Measurements from ENCODE around the gene TLCD3A. TPM values are rescaled to one million over a fixed set of nuclear protein-coding genes. Genes with fewer than 3 reads are reported as not detected.
"Not testable (repeated sequence)": the region's sequence is repeated elsewhere in the genome, so short reads cannot be mapped to it uniquely, and the experiment has no call there.

Gene TLCD3A
- total RNA-seq, 2 donors from 2014 or later: 0.85 to 1.8 TPM

- not testable (repeated sequence) for H3K36me3 Mint-ChIP-seq (ENCODE audit: low read depth); H3K4me3 Mint-ChIP-seq; H3K4me1 Mint-ChIP-seq; H3K27ac Mint-ChIP-seq; ATAC-seq; DNase-seq; H3K9me3 ChIP-seq (ENCODE audit: control insufficient read depth, low read length, poor library complexity, severe bottlenecking); H3K27me3 Mint-ChIP-seq
Observed at GRCh38 chr17:698096-698495, 34.3 kb upstream of the TLCD3A start.

DNA sequence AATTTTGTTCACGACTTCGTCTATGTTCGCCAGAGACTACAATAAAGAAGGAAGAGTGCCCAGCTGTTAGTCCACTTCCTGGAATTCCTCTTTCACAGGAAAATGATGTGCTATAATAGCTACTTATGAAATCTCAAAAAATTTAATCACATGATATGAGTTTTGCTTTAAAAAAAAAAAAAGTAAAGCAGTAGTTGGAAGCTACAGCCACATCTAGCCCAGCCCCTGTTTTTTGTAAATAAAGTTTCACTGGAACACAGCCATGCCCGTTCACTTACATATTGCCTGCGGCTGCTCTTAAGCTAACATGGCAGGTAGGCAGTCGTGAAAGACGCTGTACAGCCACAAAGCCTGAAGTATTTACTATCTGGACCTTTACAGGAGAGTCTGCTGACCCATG lies 33.1 kb upstream of the TLCD3A start:
- no peak overlapping the region for H3K27ac Mint-ChIP-seq
- no peak overlapping the region for H3K4me3 Mint-ChIP-seq
- no peaks in the 10 kb centered on the region for H3K9me3 ChIP-seq (ENCODE audit: control insufficient read depth, low read length, poor library complexity, severe bottlenecking)
- no peak for ATAC-seq
- peaks cover 9% of the 10 kb centered on the region for H3K4me1 Mint-ChIP-seq
- peaks cover 8% of the 10 kb centered on the region for H3K36me3 Mint-ChIP-seq (ENCODE audit: low read depth)
- no peaks in the 10 kb centered on the region for H3K27me3 Mint-ChIP-seq
- DNase-seq: no peak

GRCh38 chr17:700504-701094 lies 31.8 kb upstream of the TLCD3A start:
- no peak overlapping the region for H3K27ac Mint-ChIP-seq
- no peaks in the 10 kb centered on the region for H3K27me3 Mint-ChIP-seq
- H3K4me3 Mint-ChIP-seq: no peak overlapping the region
- no peak for DNase-seq
- peaks cover 9% of the 10 kb centered on the region for H3K4me1 Mint-ChIP-seq
- ATAC-seq: peak; percentile 63
- H3K36me3 Mint-ChIP-seq (ENCODE audit: low read depth): peaks cover 6% of the 10 kb centered on the region
- no peaks in the 10 kb centered on the region for H3K9me3 ChIP-seq (ENCODE audit: control insufficient read depth, low read length, poor library complexity, severe bottlenecking)

DNA sequence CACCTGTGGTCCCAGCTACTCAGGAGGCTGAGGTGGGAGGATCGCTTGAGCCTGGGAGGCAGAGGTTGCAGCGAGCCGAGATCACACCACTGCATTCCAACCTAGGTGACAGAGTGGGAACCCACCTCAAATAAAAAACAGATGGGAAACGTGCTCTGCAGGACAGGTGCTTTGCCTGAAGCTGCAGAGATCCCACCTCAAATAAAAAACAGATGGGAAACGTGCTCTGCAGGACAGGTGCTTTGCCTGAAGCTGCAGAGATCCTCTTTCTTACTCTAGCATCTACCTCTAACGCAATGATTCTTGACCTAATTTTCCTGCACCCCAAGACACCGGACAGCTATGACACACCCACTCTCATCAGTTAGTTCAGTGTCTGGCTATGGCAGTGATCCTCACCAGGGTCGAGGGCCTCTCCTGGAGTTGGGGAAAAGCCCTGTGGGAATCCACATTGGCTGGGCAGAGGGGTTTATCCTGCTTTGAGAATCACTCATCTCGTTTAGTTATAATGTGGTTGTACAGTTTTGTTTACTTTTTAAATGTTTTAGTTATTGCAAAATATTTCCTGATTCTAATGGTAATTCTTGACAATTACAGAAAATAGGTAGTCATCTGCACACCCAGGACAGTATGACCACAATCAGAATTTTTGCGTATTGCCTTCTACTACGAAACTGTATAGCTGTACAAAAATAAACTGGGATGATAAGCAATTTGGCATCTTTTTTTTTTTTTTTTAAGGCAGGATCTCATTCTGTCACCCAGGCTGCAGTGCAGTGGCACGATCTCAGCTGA lies 29.1 kb upstream of the TLCD3A start:
- ATAC-seq (no peak), DNase-seq (no peak)
- H3K4me3 Mint-ChIP-seq: no peak overlapping the region
- no peaks in the 10 kb centered on the region for H3K36me3 Mint-ChIP-seq (ENCODE audit: low read depth)
- no peaks in the 10 kb centered on the region for H3K27me3 Mint-ChIP-seq
- H3K9me3 ChIP-seq (ENCODE audit: control insufficient read depth, low read length, poor library complexity, severe bottlenecking): no peaks in the 10 kb centered on the region
- no peak overlapping the region for H3K27ac Mint-ChIP-seq
- H3K4me1 Mint-ChIP-seq: peaks cover 13% of the 10 kb centered on the region

- Mint-ChIP-seq H3K27ac (peak overlapping the region; percentile 6), H3K27me3 (no peaks in the 10 kb centered on the region), H3K4me3 (no peak overlapping the region), H3K4me1 (peaks cover 17% of the 10 kb centered on the region), H3K36me3 (ENCODE audit: low read depth) (peaks cover 3% of the 10 kb centered on the region)
- ATAC-seq (no peak), DNase-seq (no peak)
- no peaks in the 10 kb centered on the region for H3K9me3 ChIP-seq (ENCODE audit: control insufficient read depth, low read length, poor library complexity, severe bottlenecking)
Observed at GRCh38 chr17:704111-704864, 28.1 kb upstream of the TLCD3A start.

DNA sequence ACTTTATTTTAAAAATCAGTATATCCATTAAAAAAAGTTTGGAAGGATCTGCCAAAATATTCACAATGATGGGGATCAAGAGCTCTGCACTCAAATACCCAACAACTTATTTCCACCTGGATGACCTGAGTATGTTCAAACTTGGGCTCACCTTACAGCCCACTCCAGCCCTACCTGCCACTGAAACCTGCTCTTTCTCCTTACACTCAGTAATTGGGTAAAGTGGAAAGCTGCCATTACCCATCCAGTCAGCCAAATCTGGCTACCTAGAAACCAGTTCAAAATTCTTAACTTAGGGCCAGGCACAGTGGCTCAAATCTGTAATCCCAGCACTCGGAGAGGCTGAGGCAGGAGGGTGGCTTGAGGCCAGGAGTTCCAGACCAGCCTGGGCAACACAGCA lies 27.4 kb upstream of the TLCD3A start:
- no peak overlapping the region for H3K27ac Mint-ChIP-seq
- peaks cover 20% of the 10 kb centered on the region for H3K4me1 Mint-ChIP-seq
- H3K27me3 Mint-ChIP-seq: no peaks in the 10 kb centered on the region
- H3K4me3 Mint-ChIP-seq: no peak overlapping the region
- ATAC-seq (no peak), DNase-seq (no peak)
- H3K9me3 ChIP-seq (ENCODE audit: control insufficient read depth, low read length, poor library complexity, severe bottlenecking): no peaks in the 10 kb centered on the region
- H3K36me3 Mint-ChIP-seq (ENCODE audit: low read depth): peaks cover 7% of the 10 kb centered on the region

GRCh38 chr17:705863-706262 lies 26.5 kb upstream of the TLCD3A start:
- Mint-ChIP-seq H3K4me1 (peaks cover 20% of the 10 kb centered on the region), H3K27ac (no peak overlapping the region), H3K4me3 (no peak overlapping the region), H3K36me3 (ENCODE audit: low read depth) (peaks cover 7% of the 10 kb centered on the region), H3K27me3 (no peaks in the 10 kb centered on the region)
- ATAC-seq: no peak
- no peaks in the 10 kb centered on the region for H3K9me3 ChIP-seq (ENCODE audit: control insufficient read depth, low read length, poor library complexity, severe bottlenecking)
- DNase-seq: no peak

DNA sequence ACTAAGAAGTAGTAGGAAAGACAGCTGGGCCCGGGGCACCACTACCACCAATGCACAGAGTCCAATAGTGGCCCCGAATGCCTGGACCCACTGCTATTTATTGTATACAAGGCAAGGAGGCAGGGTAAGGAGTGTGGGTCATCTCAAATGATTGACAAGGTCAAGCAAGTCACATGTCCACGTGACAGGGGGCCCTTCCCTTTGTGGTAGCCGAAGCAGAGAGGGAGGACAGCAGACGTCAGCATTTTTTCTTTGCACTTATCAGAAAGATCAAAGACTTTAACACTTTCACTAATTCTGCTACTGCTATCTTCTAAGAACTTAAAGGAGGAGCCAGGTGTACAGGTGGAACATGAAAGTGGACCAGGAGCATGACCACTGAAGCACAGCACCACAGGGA lies 24.3 kb upstream of the TLCD3A start:
- H3K9me3 ChIP-seq (ENCODE audit: control insufficient read depth, low read length, poor library complexity, severe bottlenecking): no peaks in the 10 kb centered on the region
- DNase-seq (no peak), ATAC-seq (no peak)
- no peaks in the 10 kb centered on the region for H3K27me3 Mint-ChIP-seq
- H3K36me3 Mint-ChIP-seq (ENCODE audit: low read depth): peaks cover 7% of the 10 kb centered on the region
- no peak overlapping the region for H3K27ac Mint-ChIP-seq
- H3K4me3 Mint-ChIP-seq: no peak overlapping the region
- peaks cover 26% of the 10 kb centered on the region for H3K4me1 Mint-ChIP-seq

- DNase-seq (no peak), ATAC-seq (no peak)
- peaks cover 4% of the 10 kb centered on the region for H3K27me3 Mint-ChIP-seq
- H3K9me3 ChIP-seq (ENCODE audit: control insufficient read depth, low read length, poor library complexity, severe bottlenecking): no peaks in the 10 kb centered on the region
- no peak overlapping the region for H3K4me3 Mint-ChIP-seq
- peaks cover 2% of the 10 kb centered on the region for H3K36me3 Mint-ChIP-seq (ENCODE audit: low read depth)
- peaks cover 9% of the 10 kb centered on the region for H3K4me1 Mint-ChIP-seq
- no peak overlapping the region for H3K27ac Mint-ChIP-seq
Observed at GRCh38 chr17:718075-718474, 14.3 kb upstream of the TLCD3A start.

DNA sequence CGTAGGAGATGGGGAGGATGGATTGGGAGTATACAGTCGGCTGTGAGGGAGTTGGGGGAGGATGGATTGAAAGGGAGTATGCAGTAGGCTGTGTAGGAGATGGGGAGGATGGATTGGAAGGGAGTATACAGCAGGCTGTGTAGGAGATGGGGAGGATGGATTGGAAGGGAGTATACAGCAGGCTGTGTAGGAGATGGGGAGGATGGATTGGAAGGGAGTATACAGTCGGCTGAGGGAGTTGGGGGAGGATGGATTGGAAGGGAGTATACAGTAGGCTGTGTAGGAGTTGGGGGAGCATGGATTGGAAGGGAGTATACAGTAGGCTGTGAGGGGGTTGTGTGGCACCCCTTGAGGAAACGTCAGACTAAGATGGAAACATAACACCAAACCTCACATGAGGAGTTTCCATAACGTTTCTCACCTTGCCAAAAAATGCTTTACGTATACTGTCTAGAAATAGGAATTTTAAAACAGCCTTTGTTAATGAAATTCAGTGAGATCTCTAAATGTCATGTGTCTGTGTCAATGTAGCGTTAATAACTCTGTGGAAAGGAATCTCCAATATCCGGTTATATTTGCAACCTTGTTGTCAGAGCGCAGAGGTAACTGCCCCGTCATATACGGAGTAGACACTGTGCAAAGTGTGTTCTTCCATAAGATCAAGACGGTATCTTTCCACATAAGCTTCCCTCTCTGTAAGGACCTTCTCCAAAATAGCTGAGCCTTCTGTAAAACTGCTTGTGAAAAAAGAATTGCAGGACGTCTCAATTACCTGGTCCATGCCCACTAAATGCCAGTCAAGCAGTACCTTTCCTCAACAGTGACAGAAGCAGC lies 11.5 kb upstream of the TLCD3A start:
- Mint-ChIP-seq H3K36me3 (ENCODE audit: low read depth) (no peaks in the 10 kb centered on the region), H3K4me3 (no peak overlapping the region)
- no peak for DNase-seq

DNA sequence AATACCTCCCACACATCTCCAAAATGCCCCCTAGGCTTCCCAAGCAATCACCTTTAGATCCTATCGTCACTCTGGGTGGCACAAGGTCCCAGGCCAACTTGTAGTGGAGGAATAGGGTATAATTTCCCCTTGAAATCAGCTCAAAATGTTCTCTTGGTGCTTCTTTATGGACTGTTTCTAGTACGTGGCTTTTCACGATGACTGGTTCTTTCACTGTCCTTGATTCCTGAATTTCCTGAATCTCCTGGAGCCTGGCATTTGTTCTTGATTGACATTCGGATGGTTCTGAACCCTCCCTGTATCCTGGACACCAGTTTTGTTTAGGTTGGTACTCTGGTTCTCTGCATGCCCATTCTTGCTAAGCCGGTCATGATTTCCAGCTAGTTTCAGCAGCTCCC lies 10.9 kb upstream of the TLCD3A start:
- H3K4me3 Mint-ChIP-seq: no peak overlapping the region
- DNase-seq: no peak
- peaks cover 4% of the 10 kb centered on the region for H3K27me3 Mint-ChIP-seq
- no peaks in the 10 kb centered on the region for H3K9me3 ChIP-seq (ENCODE audit: control insufficient read depth, low read length, poor library complexity, severe bottlenecking)
- H3K4me1 Mint-ChIP-seq: no peaks in the 10 kb centered on the region
- H3K36me3 Mint-ChIP-seq (ENCODE audit: low read depth): no peaks in the 10 kb centered on the region
- no peak for ATAC-seq
- H3K27ac Mint-ChIP-seq: peak overlapping the region; percentile 32

More for the DNA sequence above, 11.5 kb upstream of the TLCD3A start:
- Mint-ChIP-seq H3K27me3 (peaks cover 4% of the 10 kb centered on the region), H3K4me1 (no peaks in the 10 kb centered on the region), H3K27ac (peak overlapping the region; percentile 32)
- H3K9me3 ChIP-seq (ENCODE audit: control insufficient read depth, low read length, poor library complexity, severe bottlenecking): no peaks in the 10 kb centered on the region
- no peak for ATAC-seq

DNA sequence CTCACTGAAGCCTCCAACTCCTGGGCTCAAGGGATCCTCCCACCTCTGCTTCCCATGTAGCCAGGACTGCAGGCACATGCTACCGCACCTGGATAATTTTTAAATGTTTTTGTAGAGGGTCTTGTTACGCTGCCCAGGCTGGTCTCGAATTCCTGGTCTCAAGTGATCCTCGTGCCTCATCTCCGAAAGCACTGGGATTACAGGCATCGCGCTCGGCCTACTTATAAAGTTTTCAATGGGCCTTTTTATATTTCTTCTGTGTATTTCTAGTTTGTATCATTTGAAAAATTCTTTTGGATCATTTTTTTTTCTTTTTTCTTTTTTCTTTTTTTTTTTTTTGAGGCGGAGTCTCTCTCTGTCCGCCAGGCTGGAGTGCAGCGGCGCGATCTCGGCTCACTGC lies 7.3 kb upstream of the TLCD3A start:
- Mint-ChIP-seq H3K27me3 (peaks cover 4% of the 10 kb centered on the region), H3K4me1 (no peaks in the 10 kb centered on the region), H3K27ac (no peak overlapping the region), H3K36me3 (ENCODE audit: low read depth) (no peaks in the 10 kb centered on the region), H3K4me3 (no peak overlapping the region)
- no peaks in the 10 kb centered on the region for H3K9me3 ChIP-seq (ENCODE audit: control insufficient read depth, low read length, poor library complexity, severe bottlenecking)
- DNase-seq: no peak
- no peak for ATAC-seq

GRCh38 chr17:725746-726145 lies 6.7 kb upstream of the TLCD3A start:
- H3K9me3 ChIP-seq (ENCODE audit: control insufficient read depth, low read length, poor library complexity, severe bottlenecking): no peaks in the 10 kb centered on the region
- no peak for ATAC-seq
- no peak overlapping the region for H3K27ac Mint-ChIP-seq
- no peaks in the 10 kb centered on the region for H3K4me1 Mint-ChIP-seq
- no peaks in the 10 kb centered on the region for H3K36me3 Mint-ChIP-seq (ENCODE audit: low read depth)
- DNase-seq: no peak
- peaks cover 4% of the 10 kb centered on the region for H3K27me3 Mint-ChIP-seq
- no peak overlapping the region for H3K4me3 Mint-ChIP-seq
